ENCODE measurements around the gene OR2A5.
"Not testable (repeated sequence)": the region's sequence is repeated elsewhere in the genome, so short reads cannot be mapped to it uniquely, and the experiment has no call there.

Gene OR2A5

GRCh38 chr7:144006029-144006691 lies 42.6 kb upstream of the OR2A5 start:
- H2AFZ ChIP-seq (ENCODE audit: low read depth) = no peak overlapping the region
- TF ChIP-seq CTCF (conservative IDR thresholded peaks at IDR 0.05; ENCODE audit: low read depth, low read length) = no peak
- no peaks in the 10 kb centered on the region for H3K79me2 ChIP-seq (ENCODE audit: insufficient read depth, low read depth)
- H3K36me3 ChIP-seq (ENCODE audit: insufficient read depth) = no peaks in the 10 kb centered on the region
- no peak overlapping the region for H3K4me2 ChIP-seq
- H3K4me3 ChIP-seq (IDR thresholded peaks at IDR 0.05; ENCODE audit: insufficient read depth, low read depth, low read length) = no peak overlapping the region
- no peak overlapping the region for H3K9ac ChIP-seq
- H3K4me1 ChIP-seq (ENCODE audit: low read depth, poor library complexity, severe bottlenecking) = no peaks in the 10 kb centered on the region
- H3K27me3 ChIP-seq (ENCODE audit: insufficient read depth, low read depth) = no peaks in the 10 kb centered on the region
- H3K27ac ChIP-seq = no peak overlapping the region
- no peaks in the 10 kb centered on the region for H4K20me1 ChIP-seq (ENCODE audit: insufficient read depth)

GRCh38 chr7:144006692-144007042 lies 42.1 kb upstream of the OR2A5 start:
- Histone ChIP-seq H3K27me3 (ENCODE audit: insufficient read depth, low read depth) (no peaks in the 10 kb centered on the region), H2AFZ (ENCODE audit: low read depth) (no peak overlapping the region), H3K4me1 (ENCODE audit: low read depth, poor library complexity, severe bottlenecking) (no peaks in the 10 kb centered on the region), H4K20me1 (ENCODE audit: insufficient read depth) (no peaks in the 10 kb centered on the region), H3K4me3 (IDR thresholded peaks at IDR 0.05; ENCODE audit: insufficient read depth, low read depth, low read length) (no peak overlapping the region), H3K79me2 (ENCODE audit: insufficient read depth, low read depth) (no peaks in the 10 kb centered on the region), H3K9ac (no peak overlapping the region), H3K36me3 (ENCODE audit: insufficient read depth) (no peaks in the 10 kb centered on the region), H3K4me2 (no peak overlapping the region), H3K27ac (no peak overlapping the region)
- no peak for TF ChIP-seq CTCF (conservative IDR thresholded peaks at IDR 0.05; ENCODE audit: low read depth, low read length)

GRCh38 chr7:144009361-144009760 lies 39.4 kb upstream of the OR2A5 start:
- Histone ChIP-seq H3K36me3 (ENCODE audit: insufficient read depth) (no peaks in the 10 kb centered on the region), H2AFZ (ENCODE audit: low read depth) (no peak overlapping the region), H3K79me2 (ENCODE audit: insufficient read depth, low read depth) (no peaks in the 10 kb centered on the region), H3K4me3 (IDR thresholded peaks at IDR 0.05; ENCODE audit: insufficient read depth, low read depth, low read length) (no peak overlapping the region), H3K4me1 (ENCODE audit: low read depth, poor library complexity, severe bottlenecking) (no peaks in the 10 kb centered on the region), H3K4me2 (no peak overlapping the region), H3K27ac (no peak overlapping the region), H4K20me1 (ENCODE audit: insufficient read depth) (no peaks in the 10 kb centered on the region), H3K9ac (no peak overlapping the region), H3K27me3 (ENCODE audit: insufficient read depth, low read depth) (no peaks in the 10 kb centered on the region)
- TF ChIP-seq CTCF (conservative IDR thresholded peaks at IDR 0.05; ENCODE audit: low read depth, low read length) = no peak

- H3K9ac ChIP-seq; H3K4me2 ChIP-seq; H3K79me2 ChIP-seq (ENCODE audit: insufficient read depth, low read depth); H3K4me1 ChIP-seq (ENCODE audit: low read depth, poor library complexity, severe bottlenecking); H3K4me3 ChIP-seq (IDR thresholded peaks at IDR 0.05; ENCODE audit: insufficient read depth, low read depth, low read length); H4K20me1 ChIP-seq (ENCODE audit: insufficient read depth); H3K27ac ChIP-seq; H3K36me3 ChIP-seq (ENCODE audit: insufficient read depth); H2AFZ ChIP-seq (ENCODE audit: low read depth); H3K27me3 ChIP-seq (ENCODE audit: insufficient read depth, low read depth): not testable (repeated sequence)
These were observed 38.7 kb upstream of the OR2A5 start for GRCh38 chr7:144010061-144010460.

- H3K4me2 ChIP-seq; H4K20me1 ChIP-seq (ENCODE audit: insufficient read depth); H2AFZ ChIP-seq (ENCODE audit: low read depth); H3K27ac ChIP-seq; H3K79me2 ChIP-seq (ENCODE audit: insufficient read depth, low read depth); H3K4me3 ChIP-seq (IDR thresholded peaks at IDR 0.05; ENCODE audit: insufficient read depth, low read depth, low read length); H3K4me1 ChIP-seq (ENCODE audit: low read depth, poor library complexity, severe bottlenecking); H3K9ac ChIP-seq; H3K36me3 ChIP-seq (ENCODE audit: insufficient read depth); H3K27me3 ChIP-seq (ENCODE audit: insufficient read depth, low read depth): not testable (repeated sequence)
These were observed 37.9 kb upstream of the OR2A5 start for GRCh38 chr7:144010821-144011220.

Measured in KMS-11 (cell line).